Fibroblast of lung (primary cell): ENCODE measurements around the gene MYO1D. TPM values are rescaled to one million over a fixed set of nuclear protein-coding genes. Genes with fewer than 3 reads are reported as not detected.

Source experiments
- DNase-seq, 2 donors: peaks; one replicate each; pipeline versions ENCODE4 v3.0.0 to v3.0.0-alpha.2; 2010; ENCODE audit warnings: low read depth in 2 of 2
- H2AFZ ChIP-seq: 2 replicates; pipeline ENCODE4 v1.5.1; 2012; ENCODE audit warnings: low read length, control low read depth, inconsistent platforms
- H3K27ac ChIP-seq: 2 replicates; pipeline ENCODE4 v1.5.1; 2011; ENCODE audit warnings: low read length, control low read depth; ENCODE audit not compliant: insufficient read depth
- H3K27me3 ChIP-seq: 2 replicates; pipeline ENCODE4 v1.5.1; 2011; ENCODE audit warnings: mild to moderate bottlenecking, low read length; ENCODE audit not compliant: control insufficient read depth, insufficient read depth
- H3K36me3 ChIP-seq: 2 replicates; pipeline ENCODE4 v1.5.1; 2011; ENCODE audit warnings: low read length; ENCODE audit not compliant: control insufficient read depth, insufficient read depth
- H3K4me1 ChIP-seq: 2 replicates; pipeline ENCODE4 v1.5.1; 2011; ENCODE audit warnings: low read length; ENCODE audit not compliant: control insufficient read depth, insufficient read depth; ENCODE audit errors: extremely low read depth
- H3K4me2 ChIP-seq: 2 replicates; pipeline ENCODE4 v1.5.1; 2011; ENCODE audit warnings: low read length, control low read depth; ENCODE audit not compliant: insufficient read depth; ENCODE audit errors: extremely low read depth
- H3K4me3 ChIP-seq, 4 experiments: fragments of 200-600 bp in 1 of 4; sonication (generic) in 1 of 4; replicated peaks in 1 of 4; 2 replicates each; pipeline ENCODE4 v1.5.1; 2011 to 2016; ENCODE audit warnings: low read length in 4 of 4, low read depth in 3 of 4, mild to moderate bottlenecking in 3 of 4, control low read depth in 2 of 4, inconsistent platforms in 1 of 4, mixed read lengths in 1 of 4; ENCODE audit not compliant: insufficient read depth in 1 of 4; ENCODE audit errors: control extremely low read depth in 1 of 4
- H3K79me2 ChIP-seq: 2 replicates; pipeline ENCODE4 v1.5.1; 2012; ENCODE audit warnings: mild to moderate bottlenecking, low read length, inconsistent platforms; ENCODE audit not compliant: control insufficient read depth, insufficient read depth
- H3K9ac ChIP-seq: 2 replicates; pipeline ENCODE4 v1.5.1; 2011; ENCODE audit warnings: mild to moderate bottlenecking, low read length, control low read depth; ENCODE audit not compliant: insufficient read depth
- H3K9me3 ChIP-seq: 2 replicates; pipeline ENCODE4 v1.5.1; 2012; ENCODE audit warnings: low read depth, low read length; ENCODE audit not compliant: control insufficient read depth, insufficient read depth
- H4K20me1 ChIP-seq: 2 replicates; pipeline ENCODE4 v1.5.1; 2011; ENCODE audit warnings: low read length; ENCODE audit not compliant: control insufficient read depth, insufficient read depth; ENCODE audit errors: extremely low read depth
- EZH2 ChIP-seq: IDR thresholded peaks from 2 replicates; pipeline ENCODE4 v1.5.1; 2012; ENCODE audit warnings: low read length, control low read depth, mild to moderate bottlenecking; ENCODE audit errors: missing control alignments
- polyA plus RNA-seq, 2 donors: library from polyadenylated mRNA; depleted of rRNA in 1 of 2; stranded (reverse) in 1 of 2; unstranded in 1 of 2; fragments of >200 nt; gene quantifications; 2 replicates each; pipeline ENCODE4 v1.2.1, GENCODE V29; 2011 to 2012; ENCODE audit warnings: missing spikeins in 1 of 2
- total RNA-seq: library from RNA; depleted of rRNA; stranded (reverse); fragments of >200 nt; gene quantifications from 2 replicates; pipeline ENCODE4 v1.2.1, GENCODE V29; 2014
- TF ChIP-seq, protein P1 (sequence below), 2 donors: IDR thresholded peaks in 1 of 2; conservative IDR thresholded peaks in 1 of 2; 1 replicate in 1 of 2; 2 replicates in 1 of 2; pipeline ENCODE4 v1.5.1; 2011 to 2012; ENCODE audit warnings: low read length in 2 of 2, control low read depth in 1 of 2, inconsistent platforms in 1 of 2, low read depth in 1 of 2, mild to moderate bottlenecking in 1 of 2

Gene MYO1D
- total and polyA plus RNA-seq, 2 donors (not counting 1 experiment from before 2014, with no cell fraction given): 35.0 to 46.6 TPM

DNA sequence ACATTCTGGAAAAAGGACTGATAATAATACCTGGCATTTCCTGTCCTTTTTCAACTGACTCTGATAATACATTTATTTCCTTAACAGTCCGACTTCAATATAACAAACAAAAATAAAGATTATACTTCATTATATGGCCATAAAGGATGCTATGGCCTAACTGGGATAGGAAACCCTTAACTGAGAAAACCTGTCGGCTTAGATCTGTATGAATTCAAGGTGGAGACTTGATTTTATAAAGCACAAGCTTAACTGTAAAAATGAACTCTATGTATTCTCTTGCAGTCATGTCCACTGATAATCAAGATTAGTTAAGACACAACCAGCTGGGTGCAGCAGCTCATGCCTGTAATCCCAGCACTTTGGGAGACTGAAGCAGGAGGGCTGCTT, 102.2 kb downstream of the MYO1D start:
- H3K27me3 ChIP-seq: no peaks in the 10 kb centered on the region
- no peaks in the 10 kb centered on the region for H3K79me2 ChIP-seq
- TF ChIP-seq, protein P1, sequence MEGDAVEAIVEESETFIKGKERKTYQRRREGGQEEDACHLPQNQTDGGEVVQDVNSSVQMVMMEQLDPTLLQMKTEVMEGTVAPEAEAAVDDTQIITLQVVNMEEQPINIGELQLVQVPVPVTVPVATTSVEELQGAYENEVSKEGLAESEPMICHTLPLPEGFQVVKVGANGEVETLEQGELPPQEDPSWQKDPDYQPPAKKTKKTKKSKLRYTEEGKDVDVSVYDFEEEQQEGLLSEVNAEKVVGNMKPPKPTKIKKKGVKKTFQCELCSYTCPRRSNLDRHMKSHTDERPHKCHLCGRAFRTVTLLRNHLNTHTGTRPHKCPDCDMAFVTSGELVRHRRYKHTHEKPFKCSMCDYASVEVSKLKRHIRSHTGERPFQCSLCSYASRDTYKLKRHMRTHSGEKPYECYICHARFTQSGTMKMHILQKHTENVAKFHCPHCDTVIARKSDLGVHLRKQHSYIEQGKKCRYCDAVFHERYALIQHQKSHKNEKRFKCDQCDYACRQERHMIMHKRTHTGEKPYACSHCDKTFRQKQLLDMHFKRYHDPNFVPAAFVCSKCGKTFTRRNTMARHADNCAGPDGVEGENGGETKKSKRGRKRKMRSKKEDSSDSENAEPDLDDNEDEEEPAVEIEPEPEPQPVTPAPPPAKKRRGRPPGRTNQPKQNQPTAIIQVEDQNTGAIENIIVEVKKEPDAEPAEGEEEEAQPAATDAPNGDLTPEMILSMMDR (conservative IDR thresholded peaks at IDR 0.05 in 1 of 2, IDR thresholded peaks at IDR 0.05 in 1 of 2; ENCODE audit: low read depth in 1 of 2, low read length in 2 of 2): no peak
- TF ChIP-seq EZH2: no peak

DNA sequence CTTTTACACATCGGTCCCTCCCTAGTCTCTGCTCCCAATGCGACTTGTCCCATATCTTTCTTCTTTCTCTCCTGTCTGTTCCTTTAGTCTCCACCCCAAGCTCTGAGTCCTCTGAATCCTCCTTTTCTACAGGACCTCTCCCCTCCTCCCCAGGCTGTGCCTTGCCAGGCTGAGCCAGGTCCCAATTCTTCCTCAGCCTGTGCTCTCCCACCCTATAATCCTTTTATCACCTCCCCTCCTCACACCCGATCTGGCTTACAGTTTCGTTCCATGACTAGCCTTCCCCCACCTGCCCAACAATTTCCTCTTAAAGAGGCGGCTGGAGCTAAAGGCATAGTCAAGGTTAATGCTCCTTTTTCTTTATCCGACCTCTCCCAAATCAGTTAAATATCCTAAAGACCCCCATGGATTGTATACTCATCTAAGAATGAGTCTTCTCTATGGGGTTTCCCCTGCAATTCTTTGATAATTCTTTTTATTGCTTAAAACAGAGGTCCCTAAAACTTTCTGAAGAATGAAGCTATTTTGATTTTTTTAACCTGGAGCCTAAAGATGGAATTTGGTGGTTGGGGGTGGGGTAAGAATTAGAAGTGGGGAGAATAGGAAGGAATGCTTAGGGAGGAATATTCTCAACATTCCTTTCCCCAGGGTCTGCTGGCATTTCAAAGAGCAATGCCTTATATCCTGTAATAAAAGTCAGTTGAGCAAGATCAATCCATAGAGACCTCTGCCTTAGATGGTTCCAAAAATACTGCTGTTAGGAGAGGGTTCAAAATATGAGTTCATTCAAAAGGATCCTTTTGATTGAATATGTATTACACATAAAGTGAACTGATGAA, 102.8 kb downstream of the MYO1D start:
- no peak for DNase-seq
- Histone ChIP-seq H3K4me1 (no peaks in the 10 kb centered on the region), H3K9me3 (no peaks in the 10 kb centered on the region), H3K27me3 (no peaks in the 10 kb centered on the region), H3K4me3 (no peak overlapping the region), H3K79me2 (no peaks in the 10 kb centered on the region), H3K36me3 (no peaks in the 10 kb centered on the region), H3K9ac (no peak overlapping the region), H2AFZ (no peak overlapping the region), H3K27ac (no peak overlapping the region), H3K4me2 (no peak overlapping the region), H4K20me1 (no peaks in the 10 kb centered on the region)
- no peak for TF ChIP-seq EZH2
- TF ChIP-seq, protein P1 (conservative IDR thresholded peaks at IDR 0.05 in 1 of 2, IDR thresholded peaks at IDR 0.05 in 1 of 2; ENCODE audit: low read depth in 1 of 2, low read length in 2 of 2): no peak

More for the DNA sequence above, 102.2 kb downstream of the MYO1D start:
- no peaks in the 10 kb centered on the region for H3K9me3 ChIP-seq
- H3K27ac ChIP-seq: no peak overlapping the region
- H2AFZ ChIP-seq: no peak overlapping the region
- no peak overlapping the region for H3K4me2 ChIP-seq
- no peaks in the 10 kb centered on the region for H3K4me1 ChIP-seq
- no peak overlapping the region for H3K4me3 ChIP-seq
- no peak for DNase-seq
- no peak overlapping the region for H3K9ac ChIP-seq
- H3K36me3 ChIP-seq: no peaks in the 10 kb centered on the region
- no peaks in the 10 kb centered on the region for H4K20me1 ChIP-seq

DNA sequence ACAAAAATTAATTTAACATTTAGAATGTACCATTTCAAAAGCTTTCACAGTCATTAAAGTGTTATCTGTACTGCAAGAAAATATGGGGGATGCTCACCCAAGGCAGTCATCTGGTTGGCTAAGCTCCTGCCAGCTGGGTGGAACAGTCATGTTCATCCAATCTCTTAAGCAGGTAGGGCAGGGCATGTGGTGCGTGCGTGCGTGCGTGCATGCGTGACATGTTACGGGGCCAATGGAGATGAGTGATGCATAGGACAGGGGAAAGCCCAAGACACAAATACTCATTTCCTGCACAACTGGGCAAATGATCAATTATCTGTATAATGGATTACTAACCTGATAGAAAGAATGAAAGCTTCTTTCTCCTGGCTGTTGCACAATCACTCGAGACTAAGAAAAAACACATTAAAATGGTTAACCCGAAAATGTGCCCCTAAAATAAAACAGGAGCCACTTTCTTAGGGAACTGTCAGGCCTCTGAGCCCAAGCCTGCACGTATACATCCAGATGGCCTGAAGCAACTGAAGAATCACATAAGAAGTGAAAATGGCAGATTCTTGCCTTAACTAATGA, 104.4 kb downstream of the MYO1D start:
- H3K9ac ChIP-seq: no peak overlapping the region
- H3K27me3 ChIP-seq: no peaks in the 10 kb centered on the region
- no peak overlapping the region for H3K4me3 ChIP-seq
- no peaks in the 10 kb centered on the region for H3K9me3 ChIP-seq
- H3K4me1 ChIP-seq: no peaks in the 10 kb centered on the region
- H3K36me3 ChIP-seq: no peaks in the 10 kb centered on the region
- no peak for DNase-seq
- H3K4me2 ChIP-seq: no peak overlapping the region
- H4K20me1 ChIP-seq: no peaks in the 10 kb centered on the region
- H3K79me2 ChIP-seq: no peaks in the 10 kb centered on the region
- H2AFZ ChIP-seq: no peak overlapping the region
- TF ChIP-seq EZH2: no peak
- TF ChIP-seq, protein P1 (conservative IDR thresholded peaks at IDR 0.05 in 1 of 2, IDR thresholded peaks at IDR 0.05 in 1 of 2; ENCODE audit: low read depth in 1 of 2, low read length in 2 of 2): no peak
- no peak overlapping the region for H3K27ac ChIP-seq
